ENCODE results near the gene MOB3B.

MOB3B gene

DNA sequence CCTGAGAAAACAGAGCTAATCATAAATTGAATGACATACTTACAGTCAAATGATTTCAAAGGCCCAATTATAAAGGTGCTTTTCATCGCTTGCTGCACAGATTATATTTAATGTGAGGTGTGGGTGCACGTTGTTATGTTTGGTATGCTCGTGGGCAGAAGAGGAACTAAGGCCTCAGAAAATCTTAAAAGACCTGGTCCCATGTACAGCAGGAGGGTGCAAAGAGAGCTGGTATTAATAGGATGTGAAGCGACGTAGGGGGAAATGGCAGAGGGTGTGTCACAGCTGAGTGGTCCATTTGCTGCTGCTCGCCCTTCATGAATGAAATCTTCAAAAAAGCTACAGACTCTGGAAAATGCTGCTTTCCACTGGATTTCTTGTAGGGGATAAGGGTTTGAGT, 46.0 kb downstream of the MOB3B start:
- TF ChIP-seq, protein P1, sequence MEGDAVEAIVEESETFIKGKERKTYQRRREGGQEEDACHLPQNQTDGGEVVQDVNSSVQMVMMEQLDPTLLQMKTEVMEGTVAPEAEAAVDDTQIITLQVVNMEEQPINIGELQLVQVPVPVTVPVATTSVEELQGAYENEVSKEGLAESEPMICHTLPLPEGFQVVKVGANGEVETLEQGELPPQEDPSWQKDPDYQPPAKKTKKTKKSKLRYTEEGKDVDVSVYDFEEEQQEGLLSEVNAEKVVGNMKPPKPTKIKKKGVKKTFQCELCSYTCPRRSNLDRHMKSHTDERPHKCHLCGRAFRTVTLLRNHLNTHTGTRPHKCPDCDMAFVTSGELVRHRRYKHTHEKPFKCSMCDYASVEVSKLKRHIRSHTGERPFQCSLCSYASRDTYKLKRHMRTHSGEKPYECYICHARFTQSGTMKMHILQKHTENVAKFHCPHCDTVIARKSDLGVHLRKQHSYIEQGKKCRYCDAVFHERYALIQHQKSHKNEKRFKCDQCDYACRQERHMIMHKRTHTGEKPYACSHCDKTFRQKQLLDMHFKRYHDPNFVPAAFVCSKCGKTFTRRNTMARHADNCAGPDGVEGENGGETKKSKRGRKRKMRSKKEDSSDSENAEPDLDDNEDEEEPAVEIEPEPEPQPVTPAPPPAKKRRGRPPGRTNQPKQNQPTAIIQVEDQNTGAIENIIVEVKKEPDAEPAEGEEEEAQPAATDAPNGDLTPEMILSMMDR (IDR thresholded peaks at IDR 0.05) = no peak

DNA sequence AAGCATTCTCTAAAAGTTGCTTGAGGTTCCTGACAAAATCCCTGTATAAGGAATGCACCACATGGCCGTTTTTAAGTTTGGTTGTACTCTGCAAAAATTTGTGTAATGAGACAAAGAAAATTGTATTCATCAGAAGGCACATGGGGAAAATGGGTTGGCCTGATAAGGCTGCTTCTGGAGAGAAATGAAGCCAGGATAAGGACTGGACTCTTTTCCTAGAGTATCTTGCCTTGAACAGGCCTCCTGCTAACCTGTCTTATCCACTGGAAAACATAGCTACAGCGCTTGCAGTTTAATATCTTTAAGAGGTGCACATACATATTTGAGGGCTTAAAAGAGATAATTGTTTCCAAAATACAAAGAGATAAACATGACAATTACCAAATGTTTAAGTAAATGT, 46.9 kb downstream of the MOB3B start:
- TF ChIP-seq, protein P1 (IDR thresholded peaks at IDR 0.05) = no peak

DNA sequence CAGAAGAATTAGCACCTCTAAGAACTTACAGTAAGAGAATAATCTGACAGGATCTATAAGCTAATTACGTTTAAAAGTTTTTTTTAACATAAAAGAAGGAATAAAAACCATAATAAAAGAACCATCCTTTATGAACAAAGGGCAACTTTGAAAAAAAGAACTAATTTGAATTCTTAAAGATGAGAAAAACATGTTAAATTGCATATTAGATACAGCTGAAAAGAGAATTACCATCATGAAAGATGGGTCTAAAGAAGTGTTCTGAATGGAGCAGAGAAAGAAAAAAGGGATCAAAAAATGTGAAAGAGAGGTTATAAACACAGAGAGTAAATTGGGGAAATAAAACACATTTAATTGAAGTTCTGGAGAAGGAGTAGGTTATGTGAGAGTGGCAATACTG, 51.3 kb downstream of the MOB3B start:
- TF ChIP-seq, protein P1 (IDR thresholded peaks at IDR 0.05) = no peak

DNA sequence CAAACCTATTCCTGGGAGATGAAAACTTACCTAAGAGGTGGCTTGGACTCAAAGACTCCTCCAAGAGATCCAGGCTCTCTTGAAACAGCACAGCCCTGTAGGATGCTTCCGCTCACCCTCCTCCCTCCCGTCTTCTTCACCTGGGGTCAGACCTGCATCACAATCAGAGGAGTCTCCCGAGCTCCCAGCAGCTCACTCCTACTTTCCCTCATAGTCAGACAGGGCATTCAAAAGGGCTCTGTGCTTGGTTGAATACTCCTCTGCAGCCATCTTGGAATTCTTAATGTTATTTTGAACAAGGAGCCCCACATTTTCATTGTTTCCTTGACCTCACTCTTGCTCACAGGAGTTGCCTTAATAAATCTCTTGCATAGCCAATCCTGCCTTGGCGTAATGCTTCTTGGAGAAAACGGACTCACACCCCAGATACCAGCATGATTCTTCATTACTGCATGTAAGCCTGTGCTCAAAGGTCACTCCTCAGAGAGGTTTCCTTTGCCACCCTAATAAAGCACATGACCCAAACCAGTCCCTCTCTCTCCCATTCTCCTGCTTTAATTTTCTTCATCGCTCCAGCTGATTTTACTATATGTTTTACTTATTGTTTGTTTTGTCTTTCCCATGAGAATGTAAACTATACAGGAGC, 52.6 kb downstream of the MOB3B start:
- TF ChIP-seq, protein P1 (IDR thresholded peaks at IDR 0.05) = no peak

DNA sequence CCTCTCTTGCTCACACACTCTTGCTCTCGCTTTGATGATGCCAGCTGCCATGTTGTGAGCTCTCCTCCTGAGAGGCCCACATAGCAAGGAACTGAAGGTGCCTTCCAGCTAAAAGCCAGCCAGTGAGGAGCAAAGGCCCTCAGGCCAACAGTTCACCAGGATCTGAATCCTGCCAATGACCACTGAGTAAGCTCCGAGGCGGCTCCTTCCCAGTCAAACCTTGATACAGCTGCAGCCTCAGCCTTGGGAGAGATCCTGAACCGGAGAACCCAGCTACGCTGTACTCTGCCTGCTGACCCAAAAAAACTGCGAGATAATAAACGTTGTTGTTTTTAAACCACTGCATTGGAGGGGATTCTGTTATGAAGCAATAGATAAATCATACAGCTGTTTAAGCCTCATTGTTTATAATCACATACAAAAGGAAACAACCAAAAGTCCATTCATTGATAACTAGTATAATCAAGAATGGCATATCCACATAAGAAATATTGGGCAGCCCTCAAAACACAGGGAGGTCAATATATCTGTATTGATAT, 54.5 kb downstream of the MOB3B start:
- TF ChIP-seq, protein P1 (IDR thresholded peaks at IDR 0.05) = no peak

DNA sequence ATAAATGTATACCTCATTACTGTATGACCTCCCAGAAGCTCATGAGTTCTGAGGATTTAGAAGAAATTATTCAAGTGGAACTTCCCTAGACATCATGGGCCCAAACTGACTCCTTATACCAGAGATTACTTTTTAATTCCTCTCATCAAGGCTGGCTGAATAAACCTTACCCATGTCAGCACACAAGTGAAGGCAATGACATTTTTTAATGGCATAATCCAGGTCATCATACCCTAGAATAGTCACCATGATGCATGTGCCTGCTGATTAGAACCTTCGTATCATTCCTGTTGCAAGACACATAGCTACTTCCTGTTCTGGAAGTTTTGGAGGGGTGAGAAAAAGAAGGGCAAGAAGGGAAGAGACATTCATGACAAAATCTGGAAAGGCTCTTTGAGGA, 55.3 kb downstream of the MOB3B start:
- TF ChIP-seq, protein P1 (IDR thresholded peaks at IDR 0.05) = no peak

DNA sequence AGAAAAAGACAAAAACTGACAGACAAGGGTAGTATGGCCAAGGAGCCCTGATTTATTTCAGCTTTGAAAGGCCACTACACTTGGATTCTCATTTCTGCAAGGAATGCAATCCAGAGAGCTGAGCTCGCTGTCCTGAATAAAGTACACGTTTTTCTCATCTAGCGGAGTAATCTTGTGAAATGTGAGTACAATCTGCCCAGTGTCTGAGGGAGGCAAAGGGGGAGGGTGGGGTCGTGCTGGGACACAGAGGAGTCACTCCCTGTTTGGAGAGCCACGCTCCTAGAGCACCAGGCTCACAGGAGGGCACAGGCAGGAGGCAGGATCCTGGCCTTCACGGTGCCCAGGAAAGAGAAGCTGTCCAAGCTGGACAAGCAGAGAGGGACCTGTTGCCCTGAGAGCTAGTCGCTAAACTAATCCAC, 56.5 kb downstream of the MOB3B start:
- TF ChIP-seq, protein P1 (IDR thresholded peaks at IDR 0.05) = no peak

DNA sequence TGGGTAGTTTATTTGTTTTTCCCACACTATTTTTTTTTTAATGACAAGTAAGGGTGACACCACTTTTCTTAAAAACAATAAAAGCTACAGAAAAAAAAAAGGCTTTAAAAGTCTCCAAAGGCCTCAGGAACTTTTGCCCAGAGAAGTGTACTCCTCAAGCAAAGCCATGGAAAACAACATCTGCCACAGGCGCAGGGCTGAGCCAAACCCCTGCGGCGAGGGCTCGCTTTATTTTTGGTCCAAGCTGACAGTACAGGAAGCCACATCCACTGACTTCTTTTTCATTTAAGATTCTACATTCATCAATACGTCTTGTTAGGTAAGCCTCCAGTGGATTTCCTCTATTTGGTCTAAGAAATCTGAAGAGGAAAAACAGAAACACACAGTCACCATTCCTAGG, 57.4 kb downstream of the MOB3B start:
- TF ChIP-seq, protein P1 (IDR thresholded peaks at IDR 0.05) = no peak
